PC-3 (cell line): Measurements from ENCODE around the gene ENO3. TPM values are rescaled to one million over a fixed set of nuclear protein-coding genes. Genes with fewer than 3 reads are reported as not detected.

Experiments used
- ATAC-seq: fragments of 200-7000 bp; cut with Tn5 transposase; 2 replicates; pipeline ENCODE4 v1.9.1; 2020; ENCODE audit warnings: mild to moderate bottlenecking, moderate library complexity
- BruUV-seq: library from RNA; stranded (reverse); fragments of 400-500 nt; replicated peaks from 2 replicates; lab custom pipeline; 2021; lab: Mats Ljungman, UMichigan
- CTCF ChIA-PET: fragments of 300-600 bp; sonication (Branson Sonifier 250); formaldehyde crosslinking; loops from one replicate; lab custom pipeline; 2022; ENCODE audit warnings: antibody characterized with exemption; lab: Charles Lee
- POLR2A ChIA-PET: fragments of 300-600 bp; sonication (Branson Sonifier 250); formaldehyde crosslinking; loops from one replicate; lab custom pipeline; 2022; ENCODE audit warnings: antibody characterized with exemption; ENCODE audit not compliant: unreplicated experiment; lab: Charles Lee
- DNase-seq: peaks from one replicate; pipeline ENCODE4 v3.0.0-alpha.2; 2015
- H2AFZ ChIP-seq: fragments of 300-600 bp; sonication (generic); 2 replicates; pipeline ENCODE4 v1.6.0; 2016; ENCODE audit warnings: antibody characterized with exemption, low read length
- H3F3A ChIP-seq: fragments of 300-600 bp; sonication (generic); one replicate; pipeline ENCODE4 v1.6.0; 2017; ENCODE audit warnings: antibody characterized with exemption, low read length, control low read depth, mild to moderate bottlenecking; ENCODE audit not compliant: unreplicated experiment
- H3K27ac ChIP-seq: fragments of 300-600 bp; sonication (generic); 2 replicates; pipeline ENCODE4 v1.5.1; 2016; ENCODE audit warnings: mild to moderate bottlenecking, low read length
- H3K27me3 ChIP-seq: fragments of 300-600 bp; sonication (generic); 2 replicates; pipeline ENCODE4 v1.6.1; 2016; ENCODE audit warnings: low read length, mixed read lengths
- H3K36me3 ChIP-seq: fragments of 300-600 bp; sonication (generic); 2 replicates; pipeline ENCODE4 v1.6.1; 2016; ENCODE audit warnings: low read depth, mixed run types, low read length, mixed read lengths
- H3K4me1 ChIP-seq: fragments of 300-600 bp; sonication (generic); 2 replicates; pipeline ENCODE4 v1.5.1; 2016; ENCODE audit warnings: low read length; ENCODE audit not compliant: insufficient read depth
- H3K4me2 ChIP-seq: fragments of 300-600 bp; sonication (generic); 2 replicates; pipeline ENCODE4 v1.6.0; 2016; ENCODE audit warnings: low read length
- H3K4me3 ChIP-seq: fragments of 300-600 bp; sonication (generic); 2 replicates; pipeline ENCODE4 v1.5.1; 2016; ENCODE audit warnings: mild to moderate bottlenecking, low read length, mixed read lengths
- H3K79me2 ChIP-seq: fragments of 300-600 bp; sonication (generic); 2 replicates; pipeline ENCODE4 v1.6.1; 2017; ENCODE audit warnings: low read length, mixed read lengths
- H3K9ac ChIP-seq: fragments of 300-600 bp; sonication (generic); 2 replicates; pipeline ENCODE4 v1.6.0; 2016; ENCODE audit warnings: mild to moderate bottlenecking, low read length
- H3K9me2 ChIP-seq: fragments of 300-600 bp; sonication (generic); replicated peaks from 2 replicates; pipeline ENCODE4 v1.6.1; 2016; ENCODE audit warnings: mixed run types, low read length, mixed read lengths
- H3K9me3 ChIP-seq: fragments of 300-600 bp; sonication (generic); 2 replicates; pipeline ENCODE4 v1.6.1; 2016; ENCODE audit warnings: low read length, mixed read lengths
- H4K20me1 ChIP-seq: fragments of 300-600 bp; sonication (generic); 2 replicates; pipeline ENCODE4 v1.6.1; 2016; ENCODE audit warnings: low read length, mixed read lengths
- CTCF ChIP-seq: fragments of 300-600 bp; sonication (generic); conservative IDR thresholded peaks from 2 replicates; pipeline ENCODE4 v1.5.1; 2017; ENCODE audit warnings: antibody characterized with exemption, low read depth, mild to moderate bottlenecking, low read length
- EZH2 ChIP-seq: fragments of 300-600 bp; sonication (generic); IDR thresholded peaks from one replicate; pipeline ENCODE4 v1.6.1; 2017; ENCODE audit warnings: antibody characterized with exemption, mild to moderate bottlenecking, low read length; ENCODE audit not compliant: unreplicated experiment
- EZH2phosphoT487 ChIP-seq: fragments of 300-600 bp; sonication (generic); IDR thresholded peaks from 2 replicates; pipeline ENCODE4 v1.6.1; 2018; ENCODE audit warnings: mild to moderate bottlenecking, antibody characterized with exemption, low read length, borderline replicate concordance
- intact Hi-C: fragments of 100-400 bp; cut with micrococcal nuclease; formaldehyde crosslinking; loops from 2 replicates; pipeline ENCODE4 v1.9.0; 2023
- total RNA-seq: library from RNA; depleted of rRNA; stranded (reverse); fragments of >200 nt; gene quantifications from 2 replicates; pipeline ENCODE4 v1.2.3, GENCODE V29; 2014

Gene ENO3
- total RNA-seq, 1 experiment from 2014 or later, result 2.4 TPM

- Histone ChIP-seq H3K9me2 (no peaks in the 10 kb centered on the region), H3K4me1 (no peaks in the 10 kb centered on the region), H3K4me3 (no peak overlapping the region), H4K20me1 (no peaks in the 10 kb centered on the region), H3K9ac (no peak overlapping the region), H3K27ac (no peak overlapping the region), H3K27me3 (no peaks in the 10 kb centered on the region), H3F3A (no peaks in the 10 kb centered on the region), H3K4me2 (no peak overlapping the region), H2AFZ (no peak overlapping the region), H3K79me2 (no peaks in the 10 kb centered on the region), H3K36me3 (no peaks in the 10 kb centered on the region), H3K9me3 (no peaks in the 10 kb centered on the region)
- ChIA-PET POLR2A (no interaction called here), CTCF (no interaction called here)
- DNase-seq (no peak), ATAC-seq (no peak)
- BruUV-seq, result TSS peak; percentile 82
- intact Hi-C loops, result no loop called here
- TF ChIP-seq CTCF (no peak), EZH2phosphoT487 (no peak), EZH2 (no peak)
Observed at GRCh38 chr17:4959261-4959965, 8.5 kb downstream of the ENO3 start.

- Histone ChIP-seq H3K4me2 (no peak overlapping the region), H3K36me3 (no peaks in the 10 kb centered on the region), H3K9ac (no peak overlapping the region), H3K9me3 (no peaks in the 10 kb centered on the region), H3K4me1 (no peaks in the 10 kb centered on the region), H3K27ac (no peak overlapping the region), H4K20me1 (no peaks in the 10 kb centered on the region), H2AFZ (no peak overlapping the region), H3K79me2 (no peaks in the 10 kb centered on the region), H3F3A (no peaks in the 10 kb centered on the region), H3K4me3 (no peak overlapping the region), H3K27me3 (no peaks in the 10 kb centered on the region), H3K9me2 (no peaks in the 10 kb centered on the region)
- intact Hi-C loops, result no loop called here
- CTCF ChIA-PET, result no interaction called here
- no TSS peak for BruUV-seq
- ATAC-seq (no peak), DNase-seq (no peak)
- TF ChIP-seq CTCF (no peak), EZH2 (no peak), EZH2phosphoT487 (no peak)
- POLR2A ChIA-PET, result no interaction called here
Observed at GRCh38 chr17:4960279-4960922, 9.5 kb downstream of the ENO3 start.
